Right renal pelvis (tissue), 4 donors: ENCODE results near the gene LIPG. TPM values are rescaled to one million over a fixed set of nuclear protein-coding genes. Genes with fewer than 3 reads are reported as not detected.
"Not testable (repeated sequence)": the region's sequence is repeated elsewhere in the genome, so short reads cannot be mapped to it uniquely, and the experiment has no call there.

ENCODE experiments used
- DNase-seq, 4 donors: peaks; one replicate each; pipeline ENCODE4 v3.0.0-alpha.2; 2013; ENCODE audit warnings: low read depth in 4 of 4, low spot score in 3 of 4, missing footprints in 1 of 4
- polyA plus RNA-seq, 4 donors: library from polyadenylated mRNA; unstranded; fragments of 120-200 nt; gene quantifications; one replicate each; pipeline ENCODE4 v1.2.1, GENCODE V29; 2013; ENCODE audit not compliant: insufficient read length in 4 of 4

LIPG gene
- polyA plus RNA-seq, 4 donors: 46.6 to 62.6 (median 56.3) TPM

DNA sequence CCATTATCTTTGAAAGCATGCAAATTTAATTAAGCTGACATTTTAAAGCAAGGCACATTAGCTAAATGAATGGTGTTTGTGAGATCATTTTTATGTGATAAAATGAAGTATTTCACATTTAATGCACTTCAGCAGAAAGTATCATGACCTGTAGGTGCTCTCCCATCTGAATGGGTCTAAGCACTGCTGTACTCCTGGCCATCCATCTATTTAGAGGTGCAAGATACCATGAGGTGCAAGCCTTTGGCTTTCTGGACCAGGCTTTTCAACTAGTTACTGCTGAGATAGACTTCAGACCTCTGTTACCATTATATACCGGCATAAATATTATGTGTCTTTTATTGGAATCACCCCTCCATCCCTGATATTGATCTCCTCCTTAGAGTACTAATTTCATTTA is 15.6 kb upstream of the LIPG start:
- no peak for DNase-seq

DNA sequence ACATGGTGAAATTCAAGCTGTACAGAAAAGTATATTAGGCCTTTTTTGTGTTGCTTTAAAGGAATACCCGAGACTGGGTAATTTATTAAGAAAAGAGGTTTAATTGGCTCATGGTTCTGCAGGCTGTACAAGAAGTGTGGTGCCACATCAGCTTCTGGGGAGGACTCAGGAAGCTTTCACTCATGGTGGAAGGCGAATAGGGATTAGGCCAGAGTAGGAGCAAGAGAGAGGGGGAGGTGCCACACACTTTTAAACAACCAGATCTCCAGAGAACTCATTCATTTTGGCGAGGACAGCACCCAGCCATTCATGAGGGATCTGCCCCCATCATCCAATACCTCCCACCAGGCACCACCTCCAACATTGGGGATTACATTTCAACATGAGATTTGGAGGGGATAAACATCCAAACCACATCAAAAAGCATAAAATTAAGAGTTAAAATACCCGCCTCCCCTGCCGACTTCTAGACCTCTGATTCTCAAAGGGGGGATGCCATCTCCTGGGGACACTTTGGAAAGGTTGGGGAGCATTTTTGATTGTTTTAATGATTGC is 15.1 kb upstream of the LIPG start:
- DNase-seq: no peak

DNA sequence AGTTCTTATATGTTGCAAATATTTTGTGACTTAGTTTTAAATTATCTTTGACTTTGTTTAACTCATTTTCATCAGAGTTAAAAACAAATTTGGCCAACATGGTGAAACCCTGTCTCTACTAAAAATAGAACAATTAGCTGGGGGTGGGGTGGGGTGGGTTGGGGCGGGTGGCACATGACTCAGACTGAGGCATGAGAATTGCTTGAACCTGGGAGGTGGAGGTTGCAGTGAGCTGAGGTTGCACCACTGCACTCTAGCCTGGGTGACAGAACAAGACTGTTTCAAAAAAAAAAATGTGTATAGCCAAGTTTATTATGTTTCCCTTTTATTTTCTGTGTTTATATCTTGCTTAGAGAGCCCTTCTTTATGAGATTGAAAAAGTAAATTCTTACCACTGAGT is 14.2 kb upstream of the LIPG start:
- no peak for DNase-seq

DNA sequence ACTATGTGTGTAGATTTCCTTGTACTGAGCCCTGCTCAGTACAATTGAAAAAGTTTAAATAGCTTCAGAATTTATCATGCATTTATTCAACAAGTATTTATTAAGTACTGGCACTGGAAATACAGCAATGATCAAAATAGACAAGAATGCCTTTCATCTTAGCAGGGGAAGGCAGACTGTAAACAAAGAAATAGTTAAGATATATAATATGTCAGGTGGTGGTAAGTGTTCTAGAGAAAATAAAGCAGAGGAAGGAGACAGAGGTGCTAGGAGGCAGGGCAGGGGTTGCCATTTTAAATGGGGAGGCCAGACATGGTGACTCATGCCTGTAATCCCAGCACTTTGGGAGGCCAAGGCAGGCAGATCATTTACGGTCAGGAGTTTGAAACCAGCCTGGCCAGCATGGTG is 13.6 kb upstream of the LIPG start:
- DNase-seq: no peak

DNA sequence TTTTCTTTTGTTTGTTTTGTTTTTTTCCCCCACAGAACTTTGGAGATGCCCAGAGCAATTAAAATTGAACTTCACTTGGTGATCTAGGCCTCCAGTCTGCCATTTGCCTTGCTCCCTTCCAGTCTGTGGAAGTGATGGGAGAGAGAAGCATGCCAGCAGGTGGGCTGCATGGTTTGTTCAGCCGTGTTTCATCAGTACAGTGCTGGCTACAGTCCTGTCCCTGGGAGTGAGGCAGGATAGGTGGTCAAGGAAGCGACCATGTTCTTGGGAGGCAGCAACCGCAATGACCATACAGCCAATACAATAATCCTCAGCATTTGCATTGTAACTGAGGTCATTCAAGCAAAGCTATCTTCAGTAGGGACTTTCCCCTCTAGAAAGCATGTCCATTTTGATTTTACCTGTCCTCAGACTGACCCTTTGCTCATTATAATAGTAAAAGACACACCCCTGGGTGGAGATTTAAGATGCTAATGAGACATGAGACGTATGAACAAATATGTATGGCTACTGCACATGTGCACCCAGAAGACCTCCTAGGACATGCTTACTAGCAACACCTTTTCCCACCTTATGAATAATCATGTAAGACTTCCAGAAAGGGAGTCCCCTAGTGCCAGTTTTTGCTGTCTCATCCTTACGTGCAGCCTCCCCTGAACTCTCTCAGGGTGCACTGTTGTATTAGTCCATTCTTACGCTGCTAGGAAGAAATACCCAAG is 11.1 kb upstream of the LIPG start:
- DNase-seq: no peak

DNA sequence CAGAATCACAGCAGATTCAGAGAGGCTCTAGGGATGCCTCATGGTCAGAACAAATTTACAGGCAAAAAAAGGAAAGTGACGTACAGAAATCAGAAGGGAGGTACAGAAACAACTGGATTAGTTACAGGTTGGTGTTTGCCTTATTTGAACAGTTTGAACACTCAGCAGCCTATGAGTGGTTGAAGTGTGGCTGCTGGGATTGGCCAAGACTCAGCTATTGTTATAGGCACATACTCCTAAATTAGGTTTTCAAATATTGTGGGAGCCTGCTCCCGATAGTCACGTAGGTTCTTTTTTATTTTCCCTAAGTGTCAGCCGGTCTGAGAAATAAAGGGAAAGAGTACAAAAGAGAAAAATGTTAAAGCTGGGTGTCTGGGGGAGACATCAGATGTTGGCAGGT is 8.9 kb upstream of the LIPG start:
- DNase-seq: no peak

DNA sequence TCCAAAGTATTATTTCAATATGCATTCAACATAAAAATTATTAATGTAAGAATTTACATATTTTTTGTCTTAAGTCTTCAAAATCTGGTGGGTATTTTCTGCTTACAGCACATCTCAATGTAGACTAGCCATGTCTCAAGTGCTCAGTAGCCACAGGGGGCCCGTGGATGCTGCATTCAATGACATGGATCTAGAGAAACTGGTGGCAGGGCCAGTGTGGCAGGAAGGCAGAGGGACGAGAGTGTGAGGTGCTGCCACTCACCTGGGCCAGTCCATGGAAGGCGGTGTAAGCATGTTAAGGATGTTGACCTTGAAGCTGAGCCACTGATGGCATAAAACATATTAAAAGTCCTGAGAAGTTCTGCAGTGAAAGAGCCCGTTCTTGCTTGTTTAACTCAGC is 6.2 kb upstream of the LIPG start:
- DNase-seq: no peak

DNA sequence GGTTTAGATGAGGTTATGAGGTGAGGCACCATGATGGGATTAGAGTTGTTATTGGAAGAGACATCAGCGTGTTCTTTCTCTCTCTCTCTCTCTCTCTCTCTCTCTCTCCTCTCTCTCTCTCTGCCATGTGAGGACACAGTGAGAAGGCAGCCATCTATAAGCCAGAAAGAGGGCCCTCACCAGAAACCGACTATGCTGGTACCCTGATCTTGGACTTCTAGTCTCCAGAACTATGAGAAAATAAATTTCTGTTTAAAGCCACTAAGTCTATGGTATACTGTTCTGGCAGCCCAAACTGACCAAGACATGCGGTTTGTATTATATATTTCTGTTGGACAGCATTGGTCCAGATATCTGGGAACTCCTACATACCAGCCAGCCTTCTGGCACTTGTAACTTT is 3.5 kb upstream of the LIPG start:
- no peak for DNase-seq

DNA sequence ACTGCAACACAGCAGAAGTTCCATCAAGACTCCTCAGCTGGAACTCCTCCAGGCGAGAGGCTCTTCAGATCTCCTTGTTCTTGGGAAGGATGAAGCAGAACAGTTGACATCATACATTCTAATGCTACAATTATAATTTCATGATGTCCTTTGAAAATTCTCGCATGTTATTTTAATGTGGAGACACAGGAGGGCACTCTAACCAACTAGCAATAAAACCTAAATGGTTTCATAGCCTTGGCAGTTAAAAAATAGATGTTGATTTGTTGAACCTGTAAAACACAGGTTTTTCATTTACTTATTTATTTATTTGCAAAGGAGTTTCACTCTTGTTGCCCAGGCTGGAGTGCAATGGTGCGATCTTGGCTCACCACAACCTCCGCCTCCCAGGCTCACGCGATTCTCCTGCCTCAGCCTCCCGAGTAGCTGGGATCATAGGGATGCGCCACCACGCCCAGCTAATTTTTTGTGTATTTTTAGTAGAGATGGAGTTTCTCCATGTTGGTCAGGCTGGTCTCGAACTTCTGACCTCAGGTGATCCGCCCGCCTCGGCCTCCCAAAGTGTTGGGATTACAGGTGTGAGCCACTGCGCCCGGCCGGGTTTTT is 2.4 kb upstream of the LIPG start:
- not testable (repeated sequence) for DNase-seq

DNA sequence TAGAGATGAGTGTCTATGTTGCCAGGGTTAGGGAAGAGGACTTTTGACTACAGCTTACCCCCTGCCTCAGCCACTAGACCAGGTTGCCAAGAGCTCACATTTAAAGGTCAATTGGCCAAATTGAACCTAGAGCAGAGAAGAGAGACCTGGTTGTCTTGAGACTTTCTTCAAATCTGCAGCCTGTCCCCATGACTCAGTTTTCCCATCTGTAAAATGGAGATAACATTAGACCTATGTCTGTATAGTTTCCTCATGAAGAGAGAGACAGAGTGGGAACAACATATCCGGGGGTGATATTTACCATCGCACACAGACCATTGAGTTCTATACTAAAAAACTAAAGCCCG is 1.6 kb upstream of the LIPG start:
- no peak for DNase-seq

DNA sequence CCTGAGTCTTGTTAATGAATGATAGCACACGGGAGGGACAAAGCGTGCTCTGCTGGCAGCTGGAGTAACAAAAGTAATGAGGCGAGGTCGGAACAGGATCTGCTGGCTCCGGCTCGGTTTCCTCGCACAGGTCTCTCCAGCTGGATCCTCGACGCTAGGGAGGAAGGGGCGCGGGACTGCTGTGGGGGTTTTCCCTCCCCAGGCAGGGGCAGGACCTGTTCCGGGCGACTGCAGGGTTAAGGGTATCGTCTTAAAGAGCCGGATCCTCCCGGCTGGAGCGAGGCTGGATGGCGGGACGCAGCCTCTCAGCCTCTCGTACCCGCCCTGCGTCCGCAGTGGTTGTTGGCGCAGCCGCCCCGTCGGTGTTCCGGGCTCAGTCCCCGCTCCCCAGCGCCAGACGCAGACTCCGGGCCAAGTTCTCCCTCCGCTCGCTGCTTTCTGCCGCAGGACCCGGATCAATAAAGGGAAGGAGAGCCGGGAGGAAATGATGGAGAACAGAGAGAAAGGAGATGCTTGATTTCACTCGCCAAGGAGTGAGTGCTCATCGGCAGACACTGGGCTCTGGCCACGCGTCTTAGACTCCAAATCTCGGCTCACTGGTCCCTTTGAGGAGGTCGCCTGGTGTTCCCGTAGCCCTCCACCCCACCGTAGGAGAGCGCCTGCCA is 1.1 kb upstream of the LIPG start:
- DNase-seq: peak in 3 of 4 donors; percentile 43 to 67 (median 64)

DNA sequence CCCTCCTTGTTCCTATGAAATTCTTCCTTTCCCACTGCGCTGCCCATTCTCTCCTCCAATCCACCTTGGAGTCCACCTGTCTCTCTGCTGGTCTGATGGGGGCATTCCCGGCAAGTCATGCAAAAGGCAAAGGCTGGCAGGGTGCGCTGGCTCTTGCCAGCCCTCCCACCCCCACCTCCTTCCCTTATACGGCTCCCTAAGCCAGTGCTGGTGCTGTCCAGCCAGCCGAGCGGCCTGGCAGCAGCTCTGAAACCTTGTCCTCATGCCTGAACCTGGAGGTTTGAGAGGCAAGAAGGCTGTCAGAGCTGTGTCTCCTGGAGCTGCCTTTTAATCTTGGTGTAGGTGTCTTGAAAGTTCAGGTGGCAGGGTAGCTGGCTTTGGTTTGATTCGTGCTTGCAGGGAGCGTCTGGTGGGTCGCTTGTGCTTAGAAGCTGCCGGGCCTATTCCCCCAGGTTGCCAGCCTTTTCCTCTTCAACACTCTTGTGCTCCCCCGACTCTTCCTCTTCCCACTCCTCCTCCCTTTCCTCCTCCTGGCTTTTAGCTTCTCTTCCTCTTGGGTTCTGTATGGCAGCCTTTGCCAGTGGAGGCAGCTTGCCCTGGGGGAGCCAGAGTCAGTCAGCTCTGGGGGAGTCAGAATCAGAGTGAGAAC is 748 bp downstream of the LIPG start:
- no peak for DNase-seq

DNA sequence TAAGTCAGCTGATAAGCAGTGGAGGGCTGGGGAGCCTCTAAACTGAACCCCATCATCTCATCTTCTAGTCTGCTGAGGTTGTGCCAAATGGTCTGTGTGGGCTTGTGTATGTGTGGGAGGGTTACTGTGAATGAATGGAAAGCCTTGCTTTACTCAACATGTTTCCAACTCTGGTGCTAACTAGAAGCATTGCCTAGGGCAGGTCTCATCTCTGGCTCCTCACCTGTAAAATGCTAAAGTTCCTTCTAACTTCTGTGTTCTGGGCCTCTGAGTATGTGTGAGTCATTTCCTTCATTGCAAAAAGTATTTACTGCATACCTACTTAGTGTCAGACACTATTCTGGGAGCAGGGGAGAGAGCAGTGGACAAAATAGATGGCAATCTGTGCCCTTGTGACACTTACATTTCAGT is 1.3 kb downstream of the LIPG start:
- no peak for DNase-seq

DNA sequence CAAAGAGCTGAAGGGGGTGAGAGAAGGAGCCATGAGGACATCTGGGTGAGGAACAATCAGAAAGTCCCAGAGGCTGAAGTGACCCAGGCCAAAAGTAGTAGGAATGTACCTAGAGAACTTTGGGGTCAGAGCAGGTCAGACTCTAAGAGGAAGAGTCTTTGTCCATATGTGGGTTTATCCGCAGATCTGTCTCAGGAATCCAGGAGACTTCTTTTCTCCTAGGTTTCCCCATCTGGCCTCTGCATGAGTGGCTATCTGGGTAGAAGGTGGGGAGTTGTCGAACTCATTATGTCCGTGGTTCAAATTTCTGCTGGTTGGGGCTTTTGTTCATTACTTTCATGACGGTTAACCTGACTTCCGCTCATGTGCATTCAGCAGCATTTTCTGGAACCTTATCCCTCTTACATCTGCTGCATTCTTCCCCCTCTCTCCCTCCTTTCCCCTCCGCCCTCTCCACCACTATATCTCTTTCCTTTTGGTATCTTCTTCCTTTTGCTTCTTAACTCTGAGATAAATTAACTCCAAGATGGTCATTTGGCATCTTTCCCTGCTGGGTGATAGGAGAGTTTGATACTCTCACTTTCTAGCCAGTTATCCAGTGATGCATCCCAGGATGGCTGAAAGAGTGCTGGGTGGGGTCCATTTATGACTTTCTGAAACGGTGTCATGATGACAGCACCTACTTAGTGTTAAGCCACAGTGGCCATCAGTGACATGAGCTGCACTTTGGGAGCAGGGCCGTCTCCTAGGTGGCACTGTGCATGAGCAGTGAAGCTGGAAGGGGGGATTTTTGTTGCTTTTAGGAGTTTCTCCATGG is 2.1 kb downstream of the LIPG start:
- DNase-seq: no peak

DNA sequence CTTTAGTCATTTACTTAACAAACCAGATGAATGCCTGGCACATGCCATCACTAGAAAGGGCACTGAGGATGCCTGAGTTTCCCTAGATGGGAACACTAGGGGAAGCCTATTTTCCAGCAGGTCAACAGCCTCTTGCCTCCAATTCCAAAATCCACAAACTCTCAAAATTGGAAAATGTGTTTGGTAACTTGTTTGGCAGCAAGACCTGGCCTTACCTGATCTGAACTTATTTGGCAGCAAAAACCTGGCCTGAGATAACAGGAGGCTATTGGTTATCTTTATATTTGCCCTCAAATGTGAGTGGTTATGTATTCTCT is 2.6 kb downstream of the LIPG start:
- no peak for DNase-seq

DNA sequence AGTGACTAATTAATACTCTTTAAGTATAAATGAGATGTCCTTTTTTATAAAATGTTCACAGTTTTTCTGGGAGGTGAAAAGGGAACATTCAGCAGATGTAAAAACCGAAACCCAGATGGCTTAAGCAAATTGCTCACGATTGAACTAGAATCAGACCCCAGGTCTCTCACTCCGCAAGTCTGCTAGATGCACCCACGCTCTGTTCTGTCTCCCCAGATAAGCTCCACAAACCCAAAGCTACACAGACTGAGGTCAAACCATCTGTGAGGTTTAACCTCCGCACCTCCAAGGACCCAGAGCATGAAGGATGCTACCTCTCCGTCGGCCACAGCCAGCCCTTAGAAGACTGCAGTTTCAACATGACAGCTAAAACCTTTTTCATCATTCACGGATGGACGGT is 3.2 kb downstream of the LIPG start:
- DNase-seq: no peak

DNA sequence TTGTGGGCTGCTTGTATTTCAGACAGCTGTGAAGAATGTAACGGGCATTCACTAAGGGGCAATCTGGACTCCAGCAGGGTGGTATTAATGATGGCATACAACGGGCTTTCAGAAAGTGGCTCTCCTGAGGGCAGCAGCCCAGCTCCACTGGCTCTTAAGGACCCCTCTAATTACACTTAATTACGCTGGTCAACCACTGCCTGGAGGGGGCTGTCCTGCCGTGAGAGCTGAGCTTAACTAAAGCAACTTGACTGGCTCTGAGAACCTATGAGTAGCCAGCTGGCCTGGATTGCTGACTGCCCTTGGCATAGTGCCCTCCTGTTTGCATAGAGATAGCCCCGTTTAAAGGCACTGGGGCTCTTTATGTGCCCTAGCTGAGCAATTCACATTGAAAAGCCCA is 3.8 kb downstream of the LIPG start:
- DNase-seq: no peak

DNA sequence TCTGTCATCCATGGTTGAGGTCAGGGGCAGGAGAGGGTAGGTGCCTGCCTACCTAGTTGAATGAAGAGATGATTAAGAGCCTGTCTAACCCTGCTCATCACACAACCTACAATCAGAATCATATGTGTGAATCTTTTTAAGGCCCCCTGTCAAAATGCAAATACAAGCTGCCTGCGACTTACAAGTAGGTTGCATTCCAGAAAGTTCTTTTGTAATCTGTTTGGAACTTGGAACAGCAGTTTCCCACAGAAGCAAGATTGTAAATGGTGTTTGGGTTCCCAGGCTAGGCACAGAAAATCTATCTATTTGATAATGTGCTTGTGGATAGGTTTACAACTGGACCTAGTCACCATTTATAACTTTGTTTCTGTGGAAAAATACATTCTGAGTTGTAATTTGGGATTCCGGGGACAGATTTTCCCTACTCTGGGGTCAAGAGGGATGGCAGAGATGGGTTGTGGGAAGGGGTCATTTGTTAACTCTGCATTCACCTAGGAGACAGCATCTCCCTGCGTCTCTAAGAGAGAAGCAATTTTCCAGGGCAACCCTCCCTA is 4.4 kb downstream of the LIPG start:
- DNase-seq: no peak

DNA sequence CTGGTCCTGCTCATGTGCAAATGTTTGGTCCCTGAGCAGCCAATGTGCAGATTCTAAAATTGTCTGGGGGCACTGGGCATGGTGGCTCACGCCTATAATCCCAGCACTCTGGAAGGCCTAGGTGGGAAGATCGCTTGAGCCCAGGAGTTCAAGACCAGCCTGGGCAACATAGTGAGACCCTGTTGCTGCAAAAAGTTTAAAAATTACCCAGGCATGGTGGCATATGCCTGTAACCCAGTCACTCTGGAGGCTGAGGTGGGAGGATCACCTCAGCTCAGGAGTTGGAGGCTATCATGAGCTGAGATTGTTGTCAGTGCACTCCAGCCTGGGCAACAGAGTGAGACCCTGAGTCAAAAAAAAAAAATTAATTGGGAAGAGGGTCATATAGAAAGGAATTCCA is 5.1 kb downstream of the LIPG start:
- no peak for DNase-seq

DNA sequence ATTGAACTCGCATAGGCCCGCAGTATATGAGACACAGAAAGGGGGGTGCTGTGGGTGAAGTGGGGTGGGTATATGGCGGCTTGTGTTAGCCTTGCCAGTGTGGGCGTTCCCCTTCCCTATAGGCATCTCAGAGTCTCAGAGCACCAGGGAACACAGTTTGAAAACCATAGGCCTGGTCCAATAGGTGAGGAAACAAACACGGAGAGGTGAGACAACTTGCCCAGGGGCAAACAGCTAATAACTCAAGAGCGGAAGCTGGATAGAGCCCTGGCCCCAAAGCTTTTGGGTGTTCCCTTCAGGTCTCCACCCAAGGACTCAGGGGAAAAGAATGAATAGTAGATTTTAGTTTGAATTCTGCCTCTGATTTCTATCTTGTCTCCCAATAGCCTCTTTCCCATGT is 7.9 kb downstream of the LIPG start:
- DNase-seq: no peak
